GM23248 (cell line): ENCODE results near the gene DRG1. TPM values are rescaled to one million over a fixed set of nuclear protein-coding genes. Genes with fewer than 3 reads are reported as not detected.

Source experiments
- DNase-seq: peaks from one replicate; pipeline ENCODE4 v3.0.0-alpha.2; 2015
- H2AFZ ChIP-seq: fragments of 200-600 bp; sonication (generic); 2 replicates; pipeline ENCODE4 v1.6.1; 2016; ENCODE audit warnings: antibody characterized with exemption
- H3F3A ChIP-seq: fragments of 200-600 bp; sonication (generic); 2 replicates; pipeline ENCODE4 v1.6.1; 2016; ENCODE audit warnings: mild to moderate bottlenecking, antibody characterized with exemption, mixed run types; ENCODE audit not compliant: insufficient read depth
- H3K27ac ChIP-seq: fragments of 200-600 bp; sonication (generic); 2 replicates; pipeline ENCODE4 v1.5.1; 2016; ENCODE audit warnings: mild to moderate bottlenecking
- H3K27me3 ChIP-seq: fragments of 200-600 bp; sonication (generic); replicated peaks from 2 replicates; pipeline ENCODE4 v1.6.1; 2016; ENCODE audit warnings: mild to moderate bottlenecking; ENCODE audit not compliant: insufficient read depth
- H3K36me3 ChIP-seq: fragments of 200-600 bp; sonication (generic); 2 replicates; pipeline ENCODE4 v1.6.1; 2016; ENCODE audit warnings: low read depth, mild to moderate bottlenecking
- H3K4me1 ChIP-seq: fragments of 200-600 bp; sonication (generic); 2 replicates; pipeline ENCODE4 v1.6.1; 2016; ENCODE audit warnings: mild to moderate bottlenecking; ENCODE audit not compliant: insufficient read depth
- H3K4me2 ChIP-seq: fragments of 200-600 bp; sonication (generic); one replicate; pipeline ENCODE4 v1.6.1; 2016; ENCODE audit warnings: mild to moderate bottlenecking; ENCODE audit not compliant: unreplicated experiment
- H3K4me3 ChIP-seq: fragments of 200-600 bp; sonication (generic); 2 replicates; pipeline ENCODE4 v1.5.1; 2016; ENCODE audit warnings: mild to moderate bottlenecking
- H3K79me2 ChIP-seq: fragments of 200-600 bp; sonication (generic); 2 replicates; pipeline ENCODE4 v1.6.1; 2016; ENCODE audit warnings: mild to moderate bottlenecking; ENCODE audit not compliant: insufficient read depth
- H3K9ac ChIP-seq: fragments of 200-600 bp; sonication (generic); 2 replicates; pipeline ENCODE4 v1.6.1; 2016; ENCODE audit warnings: mild to moderate bottlenecking
- H3K9me2 ChIP-seq: fragments of 200-600 bp; sonication (generic); 2 replicates; pipeline ENCODE4 v1.6.1; 2016; ENCODE audit warnings: mixed run types, mild to moderate bottlenecking, moderate library complexity; ENCODE audit not compliant: insufficient read depth
- H3K9me3 ChIP-seq: fragments of 200-600 bp; sonication (generic); one replicate; pipeline ENCODE4 v1.6.1; 2017; ENCODE audit warnings: low read depth
- H4K20me1 ChIP-seq: fragments of 200-600 bp; sonication (generic); 2 replicates; pipeline ENCODE4 v1.6.0; 2016; ENCODE audit not compliant: insufficient read depth
- EZH2 ChIP-seq: fragments of 200-600 bp; sonication (generic); IDR thresholded peaks from 2 replicates; pipeline ENCODE4 v1.6.1; 2018; ENCODE audit warnings: antibody characterized with exemption, mild to moderate bottlenecking; ENCODE audit not compliant: insufficient read depth, poor library complexity, severe bottlenecking
- EZH2phosphoT487 ChIP-seq: fragments of 200-600 bp; sonication (generic); IDR thresholded peaks from 2 replicates; pipeline ENCODE4 v1.6.1; 2018; ENCODE audit warnings: antibody characterized with exemption, moderate library complexity, mild to moderate bottlenecking, low read depth; ENCODE audit not compliant: insufficient read depth
- WGBS, 2 experiments: methylation state at CpG; one replicate each; pipeline ENCODE4 v1.1.6; 2015 to 2017; ENCODE audit warnings: low lambda C conversion rate in 2 of 2, low coverage in 1 of 2; ENCODE audit errors: missing lambda C conversion rate in 2 of 2; 5-methylcytosine and 5-hydroxymethylcytosine counted together
- in situ Hi-C: fragments of 300-500 bp; cut with MboI; formaldehyde crosslinking; loops from 2 replicates; pipeline ENCODE4 v1.15.0; 2020
- polyA plus RNA-seq: library from polyadenylated mRNA; unstranded; fragments of >200 nt; fragmentation: Nextera tagmentation; extraction: Ambion mirVana; gene quantifications from 2 replicates; pipeline ENCODE4 v1.2.1, GENCODE V29; 2016
- total RNA-seq: library from RNA; depleted of rRNA; stranded (reverse); fragments of >200 nt; shearing (Covaris generic); gene quantifications from 2 replicates; pipeline ENCODE4 v1.2.3, GENCODE V29; 2014

DRG1 gene
- total and polyA plus RNA-seq, 2 experiments from 2014 or later: 65.0 to 79.7 TPM

DNA sequence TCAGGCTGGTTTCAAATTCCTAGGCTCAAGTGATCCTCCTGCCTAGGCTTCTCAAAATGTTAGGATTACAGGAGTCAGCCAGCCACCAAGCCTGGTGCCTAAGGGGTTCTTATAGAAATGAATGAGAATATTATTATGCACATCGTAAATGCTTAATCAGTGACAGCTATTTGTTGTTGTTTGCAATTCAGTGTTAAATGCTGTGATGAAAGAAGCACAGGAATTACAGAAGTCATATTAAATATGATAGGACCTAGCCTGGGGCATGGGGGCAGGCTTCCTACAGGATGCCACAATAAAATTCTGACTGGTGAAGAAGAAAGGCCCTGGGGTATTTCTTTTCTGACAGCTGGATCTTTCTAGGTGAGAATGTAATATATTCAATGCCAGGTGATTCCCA lies 39.4 kb upstream of the DRG1 start:
- no peaks in the 10 kb centered on the region for H3K9me2 ChIP-seq
- no peak overlapping the region for H3K4me3 ChIP-seq
- H3K36me3 ChIP-seq: no peaks in the 10 kb centered on the region
- H3K4me1 ChIP-seq: no peaks in the 10 kb centered on the region
- no peak overlapping the region for H2AFZ ChIP-seq
- no peaks in the 10 kb centered on the region for H3K79me2 ChIP-seq
- H3F3A ChIP-seq: no peaks in the 10 kb centered on the region
- H4K20me1 ChIP-seq: no peaks in the 10 kb centered on the region
- TF ChIP-seq EZH2phosphoT487 (no peak), EZH2 (no peak)
- H3K9ac ChIP-seq: no peak overlapping the region
- in situ Hi-C loops: no loop called here
- DNase-seq: no peak
- 89% methylated on average over 1 of the region's 1 CpG for WGBS, 2 experiments
- no peaks in the 10 kb centered on the region for H3K9me3 ChIP-seq
- H3K27ac ChIP-seq: no peak overlapping the region
- H3K4me2 ChIP-seq: no peak overlapping the region
- no peaks in the 10 kb centered on the region for H3K27me3 ChIP-seq

DNA sequence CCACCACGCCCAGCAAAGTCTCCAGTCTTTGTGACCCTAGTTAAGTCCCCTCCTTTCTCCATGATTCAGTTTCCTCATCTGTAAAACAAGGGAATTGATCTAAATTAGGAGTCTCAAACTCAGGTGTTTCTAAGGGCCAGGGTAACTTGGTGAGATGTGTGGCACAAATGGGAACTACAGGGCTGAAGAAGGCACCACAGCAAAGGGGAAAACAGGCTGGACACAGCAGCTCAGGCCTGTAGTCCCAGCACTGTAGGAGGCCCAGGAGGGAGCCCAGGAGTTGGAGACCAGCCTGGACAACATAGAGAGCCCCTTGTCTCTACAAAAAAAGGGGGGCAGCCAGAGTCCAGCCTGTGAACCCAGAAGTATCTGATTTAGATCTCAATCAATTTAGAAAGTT lies 37.7 kb upstream of the DRG1 start:
- Histone ChIP-seq H3K9ac (no peak overlapping the region), H3F3A (no peaks in the 10 kb centered on the region), H3K27me3 (no peaks in the 10 kb centered on the region), H3K4me2 (no peak overlapping the region), H3K4me3 (no peak overlapping the region), H3K27ac (no peak overlapping the region), H3K4me1 (no peaks in the 10 kb centered on the region), H3K36me3 (no peaks in the 10 kb centered on the region), H4K20me1 (no peaks in the 10 kb centered on the region), H3K9me3 (no peaks in the 10 kb centered on the region), H3K79me2 (no peaks in the 10 kb centered on the region), H2AFZ (no peak overlapping the region), H3K9me2 (no peaks in the 10 kb centered on the region)
- DNase-seq: no peak
- in situ Hi-C loops: no loop called here
- no peak for TF ChIP-seq EZH2phosphoT487
- TF ChIP-seq EZH2: no peak
- 41 to 42% methylated on average over 1 of the region's 1 CpG for WGBS, 2 experiments

- Histone ChIP-seq H3K79me2 (no peaks in the 10 kb centered on the region), H3K9ac (no peak overlapping the region), H3K9me3 (no peaks in the 10 kb centered on the region), H3F3A (no peaks in the 10 kb centered on the region), H3K9me2 (no peaks in the 10 kb centered on the region), H3K4me2 (no peak overlapping the region), H3K27me3 (no peaks in the 10 kb centered on the region), H3K36me3 (no peaks in the 10 kb centered on the region), H3K4me1 (no peaks in the 10 kb centered on the region), H3K27ac (no peak overlapping the region), H2AFZ (no peak overlapping the region), H3K4me3 (no peak overlapping the region), H4K20me1 (no peaks in the 10 kb centered on the region)
- DNase-seq: no peak
- WGBS, 2 experiments: 50 to 66% methylated on average over 3 of the region's 3 CpGs
- TF ChIP-seq EZH2 (no peak), EZH2phosphoT487 (no peak)
- in situ Hi-C loops: no loop called here
Observed at GRCh38 chr22:31363885-31364465, 35.4 kb upstream of the DRG1 start.

GRCh38 chr22:31367426-31367825 lies 32.0 kb upstream of the DRG1 start:
- WGBS, 2 experiments: 44 to 51% methylated on average over 3 of the region's 3 CpGs
- no peak overlapping the region for H3K27ac ChIP-seq
- no peaks in the 10 kb centered on the region for H3K27me3 ChIP-seq
- no peaks in the 10 kb centered on the region for H3K36me3 ChIP-seq
- H3K4me3 ChIP-seq: no peak overlapping the region
- H4K20me1 ChIP-seq: no peaks in the 10 kb centered on the region
- H3K9me3 ChIP-seq: no peaks in the 10 kb centered on the region
- no peaks in the 10 kb centered on the region for H3K9me2 ChIP-seq
- H3F3A ChIP-seq: no peaks in the 10 kb centered on the region
- TF ChIP-seq EZH2phosphoT487 (no peak), EZH2 (no peak)
- H2AFZ ChIP-seq: no peak overlapping the region
- DNase-seq: no peak
- H3K9ac ChIP-seq: no peak overlapping the region
- no peaks in the 10 kb centered on the region for H3K4me1 ChIP-seq
- H3K79me2 ChIP-seq: no peaks in the 10 kb centered on the region
- no peak overlapping the region for H3K4me2 ChIP-seq
- in situ Hi-C loops: no loop called here

- Histone ChIP-seq H3K27ac (no peak overlapping the region), H3K27me3 (no peaks in the 10 kb centered on the region), H3K9ac (no peak overlapping the region), H4K20me1 (no peaks in the 10 kb centered on the region), H3K79me2 (no peaks in the 10 kb centered on the region), H3K9me3 (no peaks in the 10 kb centered on the region), H3K4me3 (no peak overlapping the region), H2AFZ (no peak overlapping the region), H3F3A (no peaks in the 10 kb centered on the region), H3K36me3 (no peaks in the 10 kb centered on the region), H3K4me1 (no peaks in the 10 kb centered on the region), H3K4me2 (no peak overlapping the region), H3K9me2 (no peaks in the 10 kb centered on the region)
- no peak for DNase-seq
- in situ Hi-C loops: no loop called here
- WGBS, 2 experiments: 64% methylated on average over 3 of the region's 3 CpGs
- no peak for TF ChIP-seq EZH2
- no peak for TF ChIP-seq EZH2phosphoT487
Observed at GRCh38 chr22:31377612-31378011, 21.8 kb upstream of the DRG1 start.
